Uterus (tissue), 2 donors: ENCODE data around the gene TTC1.

Experiments
- CTCF ChIP-seq, 4 experiments: fragments of 200-600 bp in 2 of 4; fragments of 450-650 bp in 2 of 4; sonication (generic) in 2 of 4; IDR thresholded peaks; one replicate each; pipeline ENCODE4 v1.5.1; 2016 to 2019; ENCODE audit warnings: antibody characterized with exemption in 4 of 4, mild to moderate bottlenecking in 2 of 4, moderate library complexity in 1 of 4
- POLR2A ChIP-seq, 2 donors: fragments of 450-650 bp; IDR thresholded peaks; one replicate each; pipeline ENCODE4 v1.6.1; 2016; ENCODE audit warnings: antibody characterized with exemption in 2 of 2, mild to moderate bottlenecking in 1 of 2, moderate library complexity in 1 of 2

- TF ChIP-seq CTCF (IDR thresholded peaks at IDR 0.05) (peak; percentile 24 to 47 (median 41)), POLR2A (IDR thresholded peaks at IDR 0.05) (no peak)
Observed at GRCh38 chr5:159965031-159965837, 43.7 kb upstream of the TTC1 start.
